K562 (cell line): Measurements from ENCODE around the gene KRT35. TPM values are rescaled to one million over a fixed set of nuclear protein-coding genes. Genes with fewer than 3 reads are reported as not detected.

Source experiments
- BDP1 ChIP-seq: IDR thresholded peaks from 3 replicates; pipeline ENCODE4 v1.6.1; 2011; ENCODE audit not compliant: insufficient read length, insufficient read depth
- BRCA1 ChIP-seq, 2 experiments: fragments of 450-650 bp in 1 of 2; sonication (generic) in 1 of 2; formaldehyde crosslinking in 1 of 2; IDR thresholded peaks; 2 replicates each; pipeline versions ENCODE4 v1.5.0 to v1.6.1; 2017 to 2020; ENCODE audit warnings: mild to moderate bottlenecking in 1 of 2, missing genetic modification reagents in 1 of 2
- EP400 ChIP-seq: fragments of 450-650 bp; IDR thresholded peaks from 2 replicates; pipeline ENCODE4 v1.6.1; 2017; ENCODE audit warnings: antibody characterized with exemption, mild to moderate bottlenecking, moderate library complexity
- HCFC1 ChIP-seq: IDR thresholded peaks from 2 replicates; pipeline ENCODE4 v1.6.1; 2012; ENCODE audit warnings: low read depth, low read length, improper control_type of control experiment
- HDAC1 ChIP-seq, 2 experiments: fragments of 450-650 bp; IDR thresholded peaks; 2 replicates each; pipeline ENCODE4 v1.6.1; 2016 to 2017; ENCODE audit warnings: inconsistent platforms in 1 of 2, mild to moderate bottlenecking in 1 of 2, moderate library complexity in 1 of 2
- KAT2B ChIP-seq: IDR thresholded peaks from one replicate; pipeline ENCODE4 v1.6.1; 2012; ENCODE audit warnings: low read depth, mild to moderate bottlenecking, control low read depth, inconsistent platforms, low read length, moderate library complexity
- LEF1 ChIP-seq: fragments of 450-650 bp; IDR thresholded peaks from 2 replicates; pipeline ENCODE4 v1.6.1; 2016; ENCODE audit warnings: mild to moderate bottlenecking
- NCOA2 ChIP-seq, 2 experiments: fragments of 450-650 bp; IDR thresholded peaks; 2 replicates each; pipeline ENCODE4 v1.6.1; 2018; ENCODE audit warnings: mild to moderate bottlenecking in 2 of 2, moderate library complexity in 1 of 2; ENCODE audit not compliant: partially characterized antibody in 2 of 2
- NFRKB ChIP-seq: fragments of 450-650 bp; IDR thresholded peaks from 2 replicates; pipeline ENCODE4 v1.6.1; 2016; ENCODE audit warnings: low read depth
- POLR2B ChIP-seq: fragments of 450-650 bp; IDR thresholded peaks from 2 replicates; pipeline ENCODE4 v1.6.1; 2018; ENCODE audit warnings: low read depth; ENCODE audit not compliant: partially characterized antibody
- PPARD ChIP-seq: fragments of 250-450 bp; sonication (Bioruptor Pico); IDR thresholded peaks from 2 replicates; pipeline ENCODE4 v1.8.0; 2022; ENCODE audit warnings: inconsistent platforms, mild to moderate bottlenecking, moderate library complexity
- RBFOX2 ChIP-seq: fragments of 200-400 bp; formaldehyde crosslinking; IDR thresholded peaks from 2 replicates; pipeline ENCODE4 v1.6.1; 2017; ENCODE audit warnings: low read depth, mild to moderate bottlenecking, low read length, moderate library complexity
- SMARCA5 ChIP-seq: fragments of 450-650 bp; IDR thresholded peaks from 2 replicates; pipeline ENCODE4 v1.6.1; 2016
- SMC3 ChIP-seq: conservative IDR thresholded peaks from 2 replicates; pipeline ENCODE4 v1.6.1; 2011; ENCODE audit warnings: low read depth, low read length, improper control_type of control experiment; ENCODE audit not compliant: insufficient read depth
- U2AF2 ChIP-seq: fragments of 200-400 bp; formaldehyde crosslinking; optimal IDR thresholded peaks from 2 replicates; pipeline ENCODE3; 2017; ENCODE audit warnings: low read depth, mild to moderate bottlenecking, low read length
- ZNF589 ChIP-seq: fragments of 200-800 bp; sonication (Bioruptor generic); IDR thresholded peaks from 2 replicates; pipeline ENCODE4 v1.6.1; 2016; ENCODE audit warnings: low read depth, missing genetic modification characterization, missing compliant biosample characterization
- ZNF644 ChIP-seq: fragments of 200-800 bp; sonication (Bioruptor generic); IDR thresholded peaks from 2 replicates; pipeline ENCODE4 v1.6.1; 2016; ENCODE audit warnings: low read depth, missing genetic modification characterization, missing compliant biosample characterization
- ZNF75A ChIP-seq: fragments of 450-650 bp; formaldehyde crosslinking; IDR thresholded peaks from 2 replicates; pipeline ENCODE4 v1.4.0; 2020; ENCODE audit warnings: mild to moderate bottlenecking
- ZNF77 ChIP-seq: fragments of 250-450 bp; sonication (Bioruptor Pico); IDR thresholded peaks from 2 replicates; pipeline ENCODE4 v1.5.0; 2020
- ZNF830 ChIP-seq: fragments of 250-450 bp; sonication (Bioruptor Pico); IDR thresholded peaks from 2 replicates; pipeline ENCODE4 v1.5.0; 2021; ENCODE audit warnings: mild to moderate bottlenecking
- polyA plus RNA-seq, 8 experiments: library from polyadenylated mRNA; depleted of rRNA in 4 of 8; stranded (reverse) in 5 of 8; unstranded in 3 of 8; fragments of >200 nt; fragmentation: Nextera tagmentation in 2 of 8; fragmentation: Illumina TruSeq in 1 of 8; extraction: Ambion mirVana in 2 of 8; extraction: Trizol in 1 of 8; gene quantifications; 2 replicates each; pipeline versions ENCODE4 v1.2.1 to v1.2.3, GENCODE V29; 2011 to 2014; ENCODE audit warnings: inconsistent platforms in 1 of 8, missing spikeins in 1 of 8
- total RNA-seq, 7 experiments: library from RNA; depleted of rRNA in 6 of 7; stranded (reverse); fragments of >200 nt in 6 of 7; fragmentation: Illumina TruSeq in 2 of 7; extraction: Trizol in 2 of 7; gene quantifications; 2 replicates each; pipeline versions ENCODE4 v1.2.1 to v1.2.3, GENCODE V29; 2011 to 2021; ENCODE audit warnings: low replicate concordance in 1 of 7
- TF ChIP-seq, protein P1 (sequence below): fragments of 200-800 bp; sonication (Bioruptor generic); IDR thresholded peaks from 2 replicates; pipeline ENCODE4 v1.6.1; 2017; ENCODE audit warnings: missing genetic modification characterization, missing compliant biosample characterization
- TF ChIP-seq, protein P2 (sequence below): fragments of 450-650 bp; IDR thresholded peaks from 2 replicates; pipeline ENCODE4 v1.6.1; 2016; ENCODE audit warnings: missing biosample characterization, missing genetic modification characterization
- TF ChIP-seq, protein P3 (sequence below): fragments of 250-450 bp; sonication (Bioruptor Pico); IDR thresholded peaks from 2 replicates; pipeline ENCODE4 v1.5.0; 2021; ENCODE audit warnings: mild to moderate bottlenecking, moderate library complexity

KRT35 gene
- total and polyA plus RNA-seq, 9 of the 15 experiments (the other 6 are each of a cell fraction or from before 2014, with no cell fraction given): not detected

DNA sequence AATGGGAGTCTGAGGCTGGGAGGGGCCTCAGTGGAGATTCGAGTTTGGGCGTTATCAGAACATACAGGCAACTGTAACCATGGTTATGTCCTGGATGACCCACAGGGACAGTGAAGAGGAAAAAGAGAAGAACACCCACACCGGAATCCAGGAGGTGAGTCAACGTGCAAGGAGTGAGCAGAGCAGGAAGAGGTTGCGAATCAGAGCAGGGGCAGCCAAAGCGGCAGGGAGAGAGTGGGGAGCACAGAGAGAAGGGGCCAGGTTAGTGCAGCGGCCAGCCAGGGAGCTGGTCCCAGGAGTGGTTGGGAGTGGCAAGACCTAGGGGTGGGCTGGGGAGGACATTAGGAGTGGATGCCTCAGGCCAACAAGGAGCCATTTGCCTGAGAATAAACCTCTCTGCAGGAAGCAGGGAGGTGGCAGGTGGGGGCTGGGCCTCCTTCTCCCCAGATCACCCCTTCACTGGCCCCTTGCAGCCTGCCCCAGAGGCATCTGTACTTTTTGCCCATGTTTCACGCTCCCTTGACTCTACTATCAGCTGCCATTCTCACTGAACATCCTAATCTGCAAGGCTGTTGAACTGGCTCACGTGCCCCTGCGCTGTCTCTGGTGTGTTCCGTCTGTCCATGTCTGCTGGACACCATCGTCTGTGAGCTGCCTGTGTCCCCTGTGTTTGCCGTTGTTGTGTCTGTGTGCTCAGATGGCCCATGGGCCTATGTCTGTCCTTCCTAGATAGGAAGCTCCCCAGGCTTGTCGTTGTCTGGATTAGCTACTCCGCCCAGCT is 19.4 kb upstream of the KRT35 start (continued):
- 0 out of 2 replicates have a peak, but pooled peaks have one; percentile 65 for TF ChIP-seq ZNF589
- TF ChIP-seq LEF1: peak; percentile 45
- TF ChIP-seq RBFOX2: peak; percentile 68
- peak in 1 of 2 experiments; percentile 62; a peak in 2 of 4 replicates for TF ChIP-seq HDAC1 (IDR thresholded peaks at IDR 0.05)
- no peak for TF ChIP-seq ZNF644
- peak; percentile 52; the same call in 1 of the 2 replicates for TF ChIP-seq NFRKB
- TF ChIP-seq ZNF75A (CRISPR knock-in tag): no peak
- TF ChIP-seq NCOA2 (IDR thresholded peaks at IDR 0.05; ENCODE audit: partially characterized antibody in 2 of 2): no peak
- TF ChIP-seq, protein P1, sequence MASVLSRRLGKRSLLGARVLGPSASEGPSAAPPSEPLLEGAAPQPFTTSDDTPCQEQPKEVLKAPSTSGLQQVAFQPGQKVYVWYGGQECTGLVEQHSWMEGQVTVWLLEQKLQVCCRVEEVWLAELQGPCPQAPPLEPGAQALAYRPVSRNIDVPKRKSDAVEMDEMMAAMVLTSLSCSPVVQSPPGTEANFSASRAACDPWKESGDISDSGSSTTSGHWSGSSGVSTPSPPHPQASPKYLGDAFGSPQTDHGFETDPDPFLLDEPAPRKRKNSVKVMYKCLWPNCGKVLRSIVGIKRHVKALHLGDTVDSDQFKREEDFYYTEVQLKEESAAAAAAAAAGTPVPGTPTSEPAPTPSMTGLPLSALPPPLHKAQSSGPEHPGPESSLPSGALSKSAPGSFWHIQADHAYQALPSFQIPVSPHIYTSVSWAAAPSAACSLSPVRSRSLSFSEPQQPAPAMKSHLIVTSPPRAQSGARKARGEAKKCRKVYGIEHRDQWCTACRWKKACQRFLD (CRISPR knock-in tag): 0 out of 2 replicates have a peak, but pooled peaks have one; percentile 48
- TF ChIP-seq, protein P2, sequence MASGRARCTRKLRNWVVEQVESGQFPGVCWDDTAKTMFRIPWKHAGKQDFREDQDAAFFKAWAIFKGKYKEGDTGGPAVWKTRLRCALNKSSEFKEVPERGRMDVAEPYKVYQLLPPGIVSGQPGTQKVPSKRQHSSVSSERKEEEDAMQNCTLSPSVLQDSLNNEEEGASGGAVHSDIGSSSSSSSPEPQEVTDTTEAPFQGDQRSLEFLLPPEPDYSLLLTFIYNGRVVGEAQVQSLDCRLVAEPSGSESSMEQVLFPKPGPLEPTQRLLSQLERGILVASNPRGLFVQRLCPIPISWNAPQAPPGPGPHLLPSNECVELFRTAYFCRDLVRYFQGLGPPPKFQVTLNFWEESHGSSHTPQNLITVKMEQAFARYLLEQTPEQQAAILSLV: no peak
- no peak for TF ChIP-seq BRCA1 (IDR thresholded peaks at IDR 0.05)
- TF ChIP-seq BRCA1 (CRISPR knock-in tag; IDR thresholded peaks at IDR 0.05): no peak
- no peak for TF ChIP-seq KAT2B
- TF ChIP-seq ZNF830: no peak
- no peak for TF ChIP-seq ZNF77 (CRISPR knock-in tag)
- peak; percentile 63 for TF ChIP-seq POLR2B
- TF ChIP-seq PPARD: no peak
- TF ChIP-seq EP400: no peak
- TF ChIP-seq, protein P3, sequence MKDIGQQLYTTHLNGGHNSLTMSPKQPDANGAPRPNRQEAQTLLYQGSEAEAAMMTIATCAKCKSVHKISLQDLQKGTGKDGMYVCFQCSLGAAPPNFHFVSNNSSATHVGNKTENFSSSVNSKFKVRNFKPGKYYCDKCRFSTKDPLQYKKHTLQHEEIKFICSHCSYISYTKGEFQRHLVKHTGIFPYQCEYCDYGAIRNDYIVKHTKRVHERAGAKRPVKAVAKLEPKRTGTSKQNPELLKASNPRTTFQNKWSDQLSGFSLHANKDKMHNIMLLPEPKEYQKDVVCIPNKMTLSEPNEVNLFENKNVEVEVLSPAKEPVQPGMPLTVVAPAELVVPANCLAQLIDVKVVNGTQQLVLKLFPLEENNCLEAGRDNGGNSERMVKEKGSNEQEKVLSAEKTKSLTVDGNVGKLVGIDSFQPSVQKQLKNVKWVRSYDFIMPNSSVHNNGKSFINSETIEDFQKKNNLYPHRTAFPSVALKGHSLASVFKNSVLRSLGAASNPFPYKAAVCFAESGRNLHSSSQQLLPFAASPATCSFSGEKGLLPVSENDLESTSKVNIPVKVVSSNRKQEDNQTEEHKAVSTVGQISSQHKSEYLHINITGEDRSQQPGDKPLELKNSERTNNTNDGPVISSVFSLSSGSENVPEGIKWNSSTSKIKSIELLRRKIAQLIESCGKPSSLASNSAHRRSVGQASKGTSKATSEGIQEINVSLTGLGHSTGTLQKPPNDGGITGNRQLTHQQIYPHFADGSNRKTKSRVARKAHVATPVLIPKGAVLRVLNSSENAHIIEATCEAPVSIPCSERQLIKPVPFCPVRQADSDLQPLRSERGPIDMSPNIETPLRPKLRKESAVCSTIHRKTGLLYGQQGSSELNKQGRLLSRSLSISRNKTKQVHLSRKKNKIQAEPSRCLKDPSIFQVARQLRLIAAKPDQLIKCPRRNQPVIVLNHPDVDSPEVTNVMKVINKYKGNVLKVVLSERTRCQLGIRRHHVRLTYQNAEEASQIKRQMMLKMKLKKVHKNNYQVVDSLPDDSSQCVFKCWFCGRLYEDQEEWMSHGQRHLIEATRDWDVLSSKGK (CRISPR knock-in tag): no peak
- no peak for TF ChIP-seq BDP1
- TF ChIP-seq HCFC1: no peak
- TF ChIP-seq U2AF2: no peak
- TF ChIP-seq SMARCA5: no peak
- no peak for TF ChIP-seq SMC3
